Activated T-helper 1 cell treated with anti-CD3 and anti-CD28 coated beads, Interleukin-2, amount 50 U/mL, for 16 hours (primary cell): ENCODE data around the gene ZNF605.
"Not testable (repeated sequence)": the region's sequence is repeated elsewhere in the genome, so short reads cannot be mapped to it uniquely, and the experiment has no call there.

Source experiments
- DNase-seq, 2 donors: peaks; one replicate each; pipeline ENCODE4 v3.0.0-alpha.2; 2020; ENCODE audit warnings: low read depth in 1 of 2, low spot score in 1 of 2

The ZNF605 gene

GRCh38 chr12:132908145-132909029 lies 47.7 kb downstream of the ZNF605 start:
- peak; percentile 87 to 96 for DNase-seq

- not testable (repeated sequence) for DNase-seq
Measured at GRCh38 chr12:132907789-132908144, 48.3 kb downstream of the ZNF605 start.

DNA sequence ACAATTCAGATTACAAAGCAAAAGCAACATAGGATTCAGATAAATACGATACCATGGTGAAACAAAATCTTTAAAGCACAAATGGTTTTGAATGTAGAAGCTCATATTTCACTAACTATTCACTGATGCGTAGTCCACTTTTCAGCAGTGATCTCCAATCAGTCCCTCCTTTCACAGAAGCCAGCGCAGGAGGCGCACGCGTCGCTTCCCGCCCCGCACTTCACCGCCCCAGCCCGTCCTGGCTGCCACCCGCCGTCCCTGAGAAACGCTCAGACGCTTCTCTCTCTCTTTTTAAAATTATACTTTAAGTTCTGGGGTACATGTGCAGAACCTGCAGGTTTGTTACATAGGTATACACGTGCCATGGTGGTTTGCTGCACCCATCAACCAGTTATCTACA lies 48.9 kb downstream of the ZNF605 start:
- no peak for DNase-seq

- DNase-seq, result peak; percentile 80 to 86
Measured at GRCh38 chr12:132904718-132905328, 51.3 kb downstream of the ZNF605 start.

DNA sequence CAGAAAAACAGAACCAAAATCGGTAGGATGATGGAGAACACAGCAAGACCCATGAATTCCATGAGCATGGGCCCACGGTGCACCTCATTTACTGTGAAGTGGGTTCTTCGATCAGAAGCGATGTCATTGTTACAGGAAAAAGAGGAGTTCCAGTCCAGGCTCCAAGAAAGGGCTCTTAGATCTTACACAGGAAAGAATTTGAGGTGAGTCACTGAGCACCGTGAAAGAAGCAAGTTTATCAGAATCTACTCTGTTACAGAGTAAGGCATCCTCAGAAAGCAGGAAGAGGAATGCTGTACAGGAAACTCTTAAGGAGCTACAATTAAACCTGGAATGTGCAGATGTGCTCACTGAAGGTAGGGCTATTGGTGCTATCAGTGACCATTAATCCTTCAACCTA lies 57.1 kb downstream of the ZNF605 start:
- no peak for DNase-seq

DNA sequence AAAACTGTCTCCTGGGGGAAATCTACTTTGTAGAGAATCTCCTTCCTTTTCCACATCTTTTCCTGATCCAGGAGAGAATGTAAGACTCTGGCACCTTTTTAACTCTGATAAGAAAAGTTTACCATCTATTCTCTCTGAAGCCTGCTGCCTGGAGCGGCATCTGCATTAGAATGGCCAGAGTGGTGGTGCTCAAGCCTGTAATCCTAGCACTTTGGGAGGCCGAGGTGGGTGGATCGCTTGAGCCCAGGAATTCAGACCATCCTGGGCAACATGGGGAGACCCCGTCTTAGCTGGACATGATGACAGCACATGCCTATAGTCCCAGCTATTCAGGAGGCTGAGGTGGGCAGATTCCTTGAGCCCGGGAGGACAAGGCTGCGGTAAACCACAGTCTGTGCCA lies 67.3 kb downstream of the ZNF605 start:
- no peak for DNase-seq

DNA sequence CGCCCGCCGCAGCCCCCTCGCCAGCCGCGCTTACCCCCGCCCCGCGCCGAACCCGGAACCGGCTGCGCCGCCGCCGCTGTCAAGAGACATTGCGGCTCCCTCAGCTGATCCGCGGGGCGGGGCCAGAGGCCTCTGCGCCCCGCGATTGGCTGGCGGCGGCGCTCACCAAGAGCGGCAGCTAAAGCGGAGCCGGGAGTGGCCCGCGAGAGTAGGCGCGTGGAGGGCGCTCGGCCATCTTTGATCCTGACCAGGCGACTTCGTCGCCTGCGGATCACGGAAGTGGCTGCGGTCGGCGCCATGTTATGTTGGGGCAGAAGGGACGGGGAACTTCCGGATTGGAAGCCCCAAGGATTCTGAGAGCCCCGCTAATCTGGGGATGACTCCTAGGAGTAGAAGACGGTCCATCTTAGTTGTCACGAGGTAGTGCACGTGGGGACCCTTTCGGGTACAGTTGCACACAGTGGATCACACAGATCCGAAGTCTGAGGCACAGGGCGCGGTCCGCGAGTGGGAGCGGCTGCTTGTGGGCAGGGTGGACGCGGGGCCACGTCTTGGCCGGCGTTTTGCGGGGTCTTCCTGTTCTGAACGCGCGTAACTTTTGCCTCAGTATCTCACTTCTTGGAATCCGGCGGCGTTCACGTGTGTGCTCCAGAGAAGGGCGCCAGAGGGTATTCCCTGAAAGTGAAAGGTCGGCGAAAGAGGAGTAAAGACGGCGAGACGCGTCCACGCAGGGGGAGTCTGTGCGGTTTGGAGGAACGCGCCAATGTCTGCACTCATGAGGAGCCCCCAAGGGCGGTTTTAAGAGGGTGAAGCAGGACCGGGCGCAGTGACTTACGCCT lies 68.4 kb downstream of the ZNF605 start, which contains the start of gene CHFR:
CHFR (minus strand) TSS at position 93 of the 839 bp plus-strand sequence. CDS start 277 bp downstream, outside the sequence.
- DNase-seq, result peak; percentile 82 to 94

DNA sequence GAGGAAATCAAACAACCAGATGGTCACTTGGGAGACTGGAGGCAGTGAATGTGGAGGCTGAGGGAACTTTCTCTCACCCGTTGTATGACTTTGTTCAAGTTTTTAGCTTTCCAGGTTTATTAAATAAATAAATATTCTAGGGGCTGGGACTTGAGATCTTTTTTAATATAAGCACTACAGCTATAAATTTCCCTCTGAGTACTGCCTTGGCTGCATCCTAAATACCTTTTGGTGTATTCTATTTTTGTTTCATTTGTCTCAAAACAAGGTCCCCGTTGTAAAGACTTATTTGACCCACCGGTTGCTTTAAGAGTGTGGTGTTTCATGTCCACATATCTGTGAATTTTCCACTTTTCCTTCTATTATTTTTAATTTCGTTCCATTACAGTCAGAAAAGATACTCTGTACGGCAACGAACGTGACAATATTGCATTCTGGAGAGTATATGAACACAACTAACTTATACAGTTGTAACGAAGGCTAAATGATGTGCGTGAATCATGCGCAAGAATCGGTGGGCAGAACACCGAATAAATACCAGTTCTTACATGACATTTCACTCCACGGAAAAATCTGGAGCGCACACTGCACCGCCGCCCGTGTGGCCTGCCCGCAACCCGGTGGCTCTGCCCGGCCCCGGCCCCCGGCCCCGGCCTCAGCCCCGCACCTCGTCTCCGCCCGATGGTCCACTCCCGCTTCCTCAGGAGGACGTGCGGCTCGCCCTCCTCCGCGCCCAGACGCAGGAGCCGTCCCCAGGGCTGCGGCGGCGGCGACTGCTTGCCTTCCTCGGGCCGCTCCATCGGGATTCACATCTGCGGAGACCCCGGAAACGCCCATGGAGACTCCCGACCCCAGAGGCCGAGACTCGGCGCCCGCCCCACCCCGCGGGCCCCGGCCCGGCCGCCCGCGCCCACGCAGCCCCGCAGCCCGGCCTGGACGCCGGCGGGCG lies 69.3 kb downstream of the ZNF605 start:
- DNase-seq, result peak in 1 of 2 donors; percentile 12

- no peak for DNase-seq
Measured at GRCh38 chr12:132881818-132882217, 74.3 kb downstream of the ZNF605 start.

DNA sequence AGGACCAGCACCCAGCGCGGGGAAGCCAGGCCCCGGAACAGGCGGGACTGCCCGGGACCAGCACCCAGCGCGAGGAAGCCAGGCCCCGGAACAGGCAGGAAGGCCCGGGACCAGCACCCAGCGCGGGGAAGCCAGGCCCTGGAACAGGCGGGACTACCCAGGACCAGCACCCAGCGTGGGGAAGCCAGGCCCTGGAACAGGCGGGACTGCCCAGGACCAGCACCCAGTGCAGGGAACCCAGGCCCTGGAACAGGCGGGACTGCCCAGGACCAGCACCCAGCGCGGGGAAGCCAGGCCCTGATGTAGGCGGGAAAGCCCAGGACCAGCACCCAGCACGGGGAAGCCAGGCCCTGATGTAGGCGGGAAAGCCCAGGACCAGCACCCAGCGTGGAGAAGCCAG lies 81.5 kb downstream of the ZNF605 start:
- DNase-seq, result not testable (repeated sequence)

DNA sequence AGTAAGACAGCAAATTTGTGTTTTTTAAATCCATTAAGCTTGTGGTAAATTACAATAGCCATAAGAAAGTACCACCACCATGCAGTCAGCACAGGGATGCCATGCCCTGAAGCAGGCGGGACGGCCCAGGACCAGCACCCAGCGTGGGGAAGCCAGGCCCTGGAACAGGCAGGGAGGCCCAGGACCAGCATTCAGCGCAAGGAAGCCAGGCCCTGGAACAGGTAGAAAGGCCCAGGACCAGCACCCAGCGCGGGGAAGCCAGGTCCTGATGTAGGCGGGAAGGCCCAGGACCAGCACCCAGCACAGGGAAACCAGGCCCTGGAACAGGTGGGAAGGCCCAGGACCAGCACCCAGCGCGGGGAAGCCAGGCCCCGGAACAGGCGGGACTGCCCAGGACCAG lies 81.9 kb downstream of the ZNF605 start:
- no peak for DNase-seq

- no peak for DNase-seq
Measured at GRCh38 chr12:132873724-132874123, 82.4 kb downstream of the ZNF605 start.

- DNase-seq, result no peak
Measured at GRCh38 chr12:132872975-132873421, 83.1 kb downstream of the ZNF605 start.

DNA sequence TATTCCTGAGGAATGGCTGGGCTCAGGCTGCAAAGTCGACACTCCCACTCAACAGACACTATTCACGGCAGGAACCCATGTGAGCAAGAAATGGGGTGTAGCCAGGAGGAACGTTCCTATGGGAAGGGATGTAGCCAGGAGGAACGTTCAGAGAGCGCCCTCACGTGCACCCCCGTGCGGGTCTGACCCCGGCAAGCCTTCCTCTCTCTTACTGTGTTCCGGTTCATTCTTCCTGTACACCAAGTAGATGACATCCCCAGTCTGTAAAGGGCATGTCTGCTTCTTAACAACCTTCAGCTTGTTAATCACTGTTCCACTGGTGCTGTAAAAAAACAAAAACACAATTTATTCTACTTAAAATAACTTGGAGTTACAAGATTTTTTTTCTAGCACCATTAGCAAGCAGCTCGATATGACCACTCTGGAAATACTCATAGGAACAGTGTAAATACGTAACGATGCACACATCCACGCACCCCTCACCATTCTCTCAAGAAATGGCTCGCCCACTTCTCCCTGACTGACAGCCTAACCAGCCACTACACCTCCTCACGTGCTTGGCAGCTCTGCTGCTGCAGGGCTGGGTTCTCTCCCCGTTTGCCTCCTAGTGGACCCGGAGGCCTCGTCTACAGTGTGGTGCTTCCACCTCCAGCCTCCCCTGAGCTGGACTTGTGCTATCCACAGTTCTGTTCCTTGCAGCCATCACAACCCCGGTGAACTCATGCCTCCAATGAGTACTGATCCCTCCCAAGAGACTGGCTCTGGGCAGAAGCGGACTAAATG lies 83.8 kb downstream of the ZNF605 start:
- no peak for DNase-seq

- no peak for DNase-seq
Measured at GRCh38 chr12:132869551-132869950, 86.6 kb downstream of the ZNF605 start.
